Sciatic nerve (tissue), 2 donors: ENCODE measurements around the gene SKAP2. TPM values are rescaled to one million over a fixed set of nuclear protein-coding genes. Genes with fewer than 3 reads are reported as not detected.

Experiments
- ATAC-seq: fragments of 200-7000 bp; cut with Tn5 transposase; one replicate; pipeline ENCODE4 v1.9.1; 2020; ENCODE audit warnings: mild to moderate bottlenecking, moderate library complexity
- DNase-seq: peaks from one replicate; pipeline ENCODE4 v3.0.0-alpha.2; 2020; ENCODE audit warnings: low spot score
- intact Hi-C: fragments of 100-400 bp; cut with DNase I; formaldehyde crosslinking; loops from one replicate; pipeline ENCODE4 v1.14.2; 2022
- total RNA-seq: library from RNA; stranded (reverse); fragmentation: NEBNext Ultra II Directional; extraction: Animal tissue kit (Norgen Biotek cat#: 25700); gene quantifications from one replicate; pipeline ENCODE4 v1.2.1, GENCODE V29; 2021
- donor health status: DM: no; HTN: no; CAD: no.
- donor health status: DM: no; HTN: no; CAD: no.

Gene SKAP2
- total RNA-seq, 1 donor from 2014 or later, result 53.3 TPM

GRCh38 chr7:26627221-26627620 lies 237.2 kb downstream of the SKAP2 start:
- DNase-seq, result no peak
- intact Hi-C loops, result no loop called here

GRCh38 chr7:26626687-26627086 lies 237.7 kb downstream of the SKAP2 start:
- DNase-seq (no peak), ATAC-seq (no peak)

More at GRCh38 chr7:26627221-26627620, 237.2 kb downstream of the SKAP2 start:
- no peak for ATAC-seq

GRCh38 chr7:26626156-26626555 lies 238.2 kb downstream of the SKAP2 start:
- DNase-seq, result no peak
- intact Hi-C loops, result no loop called here
- no peak for ATAC-seq

More at GRCh38 chr7:26626687-26627086, 237.7 kb downstream of the SKAP2 start:
- intact Hi-C loops, result no loop called here

GRCh38 chr7:26625286-26625685 lies 239.1 kb downstream of the SKAP2 start:
- ATAC-seq (no peak), DNase-seq (no peak)
- intact Hi-C loops, result no loop called here

- no peak for ATAC-seq
- no peak for DNase-seq
- intact Hi-C loops, result no loop called here
These were observed 239.6 kb downstream of the SKAP2 start for GRCh38 chr7:26624839-26625238.

- intact Hi-C loops, result no loop called here
- no peak for ATAC-seq
- no peak for DNase-seq
These were observed 240.0 kb downstream of the SKAP2 start for GRCh38 chr7:26624431-26624830.

GRCh38 chr7:26620352-26620751 lies 244.0 kb downstream of the SKAP2 start:
- ATAC-seq, result no peak
- intact Hi-C loops, result no loop called here

GRCh38 chr7:26619348-26619984 lies 244.9 kb downstream of the SKAP2 start:
- ATAC-seq, result no peak
- intact Hi-C loops, result no loop called here
- DNase-seq, result no peak

More at GRCh38 chr7:26620352-26620751, 244.0 kb downstream of the SKAP2 start:
- no peak for DNase-seq

GRCh38 chr7:26618898-26619297 lies 245.5 kb downstream of the SKAP2 start:
- DNase-seq (no peak), ATAC-seq (no peak)
- intact Hi-C loops, result no loop called here

GRCh38 chr7:26618449-26618848 lies 245.9 kb downstream of the SKAP2 start:
- DNase-seq, result no peak
- ATAC-seq, result no peak
- intact Hi-C loops, result no loop called here

Other genes starting within 250 kb of the SKAP2 start
- 0.98 TPM for gene HOXA1, start 231.4 kb upstream of the SKAP2 start, total RNA-seq
- 3.9 TPM for gene HOXA2, start 238.1 kb upstream of the SKAP2 start, total RNA-seq